Vagina (tissue), 2 donors: Measurements from ENCODE around the gene STOX2.

ENCODE experiments used
- POLR2A ChIP-seq, 2 donors: fragments of 450-650 bp; IDR thresholded peaks; one replicate each; pipeline ENCODE4 v1.6.1; 2017; ENCODE audit warnings: antibody characterized with exemption in 2 of 2, mild to moderate bottlenecking in 2 of 2, moderate library complexity in 2 of 2
- POLR2AphosphoS5 ChIP-seq, 2 donors: sonication (generic); formaldehyde crosslinking; IDR thresholded peaks; one replicate each; pipeline ENCODE4 v1.9.0; 2017; ENCODE audit warnings: antibody characterized with exemption in 2 of 2, mild to moderate bottlenecking in 2 of 2, low read depth in 1 of 2; ENCODE audit not compliant: insufficient read depth in 1 of 2
- TF ChIP-seq, protein P1 (sequence below), 3 experiments: fragments of 450-650 bp in 2 of 3; fragments of 200-600 bp in 1 of 3; sonication (generic) in 1 of 3; IDR thresholded peaks; one replicate each; pipeline ENCODE4 v1.5.1; 2017 to 2019; ENCODE audit warnings: antibody characterized with exemption in 3 of 3, mild to moderate bottlenecking in 2 of 3, moderate library complexity in 2 of 3

- TF ChIP-seq POLR2A (IDR thresholded peaks at IDR 0.05) (no peak), POLR2AphosphoS5 (IDR thresholded peaks at IDR 0.05; ENCODE audit: insufficient read depth in 1 of 2, low read depth in 1 of 2) (no peak)
- TF ChIP-seq, protein P1, sequence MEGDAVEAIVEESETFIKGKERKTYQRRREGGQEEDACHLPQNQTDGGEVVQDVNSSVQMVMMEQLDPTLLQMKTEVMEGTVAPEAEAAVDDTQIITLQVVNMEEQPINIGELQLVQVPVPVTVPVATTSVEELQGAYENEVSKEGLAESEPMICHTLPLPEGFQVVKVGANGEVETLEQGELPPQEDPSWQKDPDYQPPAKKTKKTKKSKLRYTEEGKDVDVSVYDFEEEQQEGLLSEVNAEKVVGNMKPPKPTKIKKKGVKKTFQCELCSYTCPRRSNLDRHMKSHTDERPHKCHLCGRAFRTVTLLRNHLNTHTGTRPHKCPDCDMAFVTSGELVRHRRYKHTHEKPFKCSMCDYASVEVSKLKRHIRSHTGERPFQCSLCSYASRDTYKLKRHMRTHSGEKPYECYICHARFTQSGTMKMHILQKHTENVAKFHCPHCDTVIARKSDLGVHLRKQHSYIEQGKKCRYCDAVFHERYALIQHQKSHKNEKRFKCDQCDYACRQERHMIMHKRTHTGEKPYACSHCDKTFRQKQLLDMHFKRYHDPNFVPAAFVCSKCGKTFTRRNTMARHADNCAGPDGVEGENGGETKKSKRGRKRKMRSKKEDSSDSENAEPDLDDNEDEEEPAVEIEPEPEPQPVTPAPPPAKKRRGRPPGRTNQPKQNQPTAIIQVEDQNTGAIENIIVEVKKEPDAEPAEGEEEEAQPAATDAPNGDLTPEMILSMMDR (IDR thresholded peaks at IDR 0.05) = no peak
Observed at GRCh38 chr4:183967266-183967665, 62.2 kb downstream of the STOX2 start.
